PFSK-1 (cell line): ENCODE results near the gene ZMYND15.

Experiments used
- FOXP2 ChIP-seq: optimal IDR thresholded peaks from 2 replicates; pipeline ENCODE3; 2011; ENCODE audit warnings: borderline replicate concordance, control low read depth, inconsistent platforms; ENCODE audit not compliant: insufficient read depth; ENCODE audit errors: extremely low read length, extremely low read depth
- REST ChIP-seq, 2 experiments: IDR thresholded peaks; 2 replicates each; pipeline versions ENCODE4 v1.6.1 to v1.8.0; 2011 to 2012; ENCODE audit warnings: low read depth in 2 of 2, low read length in 2 of 2, control low read depth in 1 of 2, inconsistent platforms in 1 of 2, mild to moderate bottlenecking in 1 of 2, moderate library complexity in 1 of 2; ENCODE audit not compliant: insufficient read depth in 1 of 2

- TF ChIP-seq REST (IDR thresholded peaks at IDR 0.05; ENCODE audit: insufficient read depth in 1 of 2, low read depth in 2 of 2, low read length in 2 of 2) (no peak), FOXP2 (no peak)
These were observed 33.5 kb upstream of the ZMYND15 start for GRCh38 chr17:4706121-4706520.
